KBM-7 (cell line): Measurements from ENCODE around the gene C12orf57.
"Not testable (repeated sequence)": the region's sequence is repeated elsewhere in the genome, so short reads cannot be mapped to it uniquely, and the experiment has no call there.

Experiments used
- DNase-seq: peaks from one replicate; pipeline ENCODE4 v3.0.0-alpha.2; 2015
- in situ Hi-C: fragments of 300-500 bp; cut with MboI; formaldehyde crosslinking; loops from 2 replicates; pipeline ENCODE4 v1.14.3; 2020; ENCODE audit warnings: low sequenced_read_pairs, low pct_unique_long_range_greater_than_20kb, mixed read lengths

Gene C12orf57

GRCh38 chr12:6943722-6944380 lies at the start of gene C12orf57, which contains the start of gene RNU7-1:
Gene C12orf57 (plus strand): TSS chr12:6944022. CDS start chr12:6944122, 100 bp downstream.
Gene RNU7-1 (plus strand): TSS chr12:6943816.
- peak; percentile 96 for DNase-seq
- in situ Hi-C loops, result no loop called here

GRCh38 chr12:6894321-6894720 lies 49.5 kb upstream of the C12orf57 start:
- in situ Hi-C loops, result no loop called here
- DNase-seq, result no peak

- DNase-seq, result no peak
- in situ Hi-C loops, result no loop called here
Observed at GRCh38 chr12:6896846-6897435, 46.9 kb upstream of the C12orf57 start.

- in situ Hi-C loops, result no loop called here
- DNase-seq, result no peak
Observed at GRCh38 chr12:6899427-6899826, 44.4 kb upstream of the C12orf57 start.

- peak; percentile 94 for DNase-seq
- in situ Hi-C loops, result no loop called here
Observed at GRCh38 chr12:6899837-6900519, 43.8 kb upstream of the C12orf57 start.

- in situ Hi-C loops, result no loop called here
- DNase-seq, result no peak
Observed at GRCh38 chr12:6902448-6902847, 41.4 kb upstream of the C12orf57 start.

GRCh38 chr12:6903722-6904121 lies 40.1 kb upstream of the C12orf57 start:
- in situ Hi-C loops, result no loop called here

GRCh38 chr12:6904280-6905276 lies 39.2 kb upstream of the C12orf57 start, which contains the start of gene LRRC23:
Gene LRRC23 (plus strand): TSS chr12:6904822. CDS start chr12:6905634, 812 bp downstream.
- DNase-seq, result peak; percentile 99
- in situ Hi-C loops, result no loop called here

More at GRCh38 chr12:6903722-6904121, 40.1 kb upstream of the C12orf57 start:
- peak; percentile 85 for DNase-seq

- in situ Hi-C loops, result no loop called here
- DNase-seq, result no peak
Observed at GRCh38 chr12:6905414-6906040, 38.3 kb upstream of the C12orf57 start.

- DNase-seq, in situ Hi-C loops: not testable (repeated sequence)
Observed at GRCh38 chr12:6908141-6908540, 35.7 kb upstream of the C12orf57 start.

- peak; percentile 49 for DNase-seq
- in situ Hi-C loops, result no loop called here
Observed at GRCh38 chr12:6909421-6910145, 34.2 kb upstream of the C12orf57 start.

- DNase-seq, result no peak
- in situ Hi-C loops, result no loop called here
Observed at GRCh38 chr12:6912164-6912935, 31.5 kb upstream of the C12orf57 start.

GRCh38 chr12:6914246-6914946 lies 29.4 kb upstream of the C12orf57 start, which contains the start of gene ENO2:
Gene ENO2 (plus strand): TSS chr12:6914580. CDS start chr12:6915833, 1,253 bp downstream.
- in situ Hi-C loops, result no loop called here
- DNase-seq, result no peak

- DNase-seq, result no peak
- in situ Hi-C loops, result no loop called here
Observed at GRCh38 chr12:6914947-6915788, 28.7 kb upstream of the C12orf57 start.

GRCh38 chr12:6915789-6916285 lies 28.0 kb upstream of the C12orf57 start:
- DNase-seq, result no peak
- in situ Hi-C loops, result no loop called here
